Measurements from ENCODE around the gene PDE8B. TPM values are rescaled to one million over a fixed set of nuclear protein-coding genes. Genes with fewer than 3 reads are reported as not detected.

Gene PDE8B
- total RNA-seq, 4 donors from 2014 or later: 0.79 to 2.7 (median 1.4) TPM; not detected in 1

- intact Hi-C loops (cut with DNase I): no loop called here
- no peak for TF ChIP-seq CTCF (IDR thresholded peaks at IDR 0.05)
- TF ChIP-seq POLR2A (IDR thresholded peaks at IDR 0.05): no peak
- H3K4me3 ChIP-seq: no peak overlapping the region
- H3K4me1 ChIP-seq: peaks cover 0 to 8% (median 4%) of the 10 kb centered on the region in 3 donors
- H3K27ac ChIP-seq: no peak overlapping the region
- H3K9me3 ChIP-seq: no peaks in the 10 kb centered on the region
- H3K27me3 ChIP-seq: no peaks in the 10 kb centered on the region
- H3K36me3 ChIP-seq: no peaks in the 10 kb centered on the region
- 71 to 80% methylated on average over 4 of the region's 4 CpGs for WGBS, 2 donors
- no peak for DNase-seq
Observed at GRCh38 chr5:77310494-77311213, 100.2 kb downstream of the PDE8B start.

GRCh38 chr5:77311214-77311571 lies 100.7 kb downstream of the PDE8B start:
- intact Hi-C loops (cut with DNase I): no loop called here
- H3K9me3 ChIP-seq: no peaks in the 10 kb centered on the region
- WGBS, 2 donors: 50 to 67% methylated on average over 1 of the region's 1 CpG
- DNase-seq: no peak
- H3K27me3 ChIP-seq: no peaks in the 10 kb centered on the region
- peaks cover 0 to 4% (median 2%) of the 10 kb centered on the region in 3 donors for H3K4me1 ChIP-seq
- TF ChIP-seq CTCF (IDR thresholded peaks at IDR 0.05): no peak
- TF ChIP-seq POLR2A (IDR thresholded peaks at IDR 0.05): no peak
- no peaks in the 10 kb centered on the region for H3K36me3 ChIP-seq
- no peak overlapping the region for H3K4me3 ChIP-seq
- H3K27ac ChIP-seq: no peak overlapping the region

- Histone ChIP-seq H3K36me3 (no peaks in the 10 kb centered on the region), H3K9me3 (no peaks in the 10 kb centered on the region), H3K27me3 (no peaks in the 10 kb centered on the region), H3K4me3 (no peak overlapping the region), H3K27ac (no peak overlapping the region), H3K4me1 (no peaks in the 10 kb centered on the region)
- 70 to 77% methylated on average over 1 of the region's 1 CpG for WGBS, 2 donors
- intact Hi-C loops (cut with DNase I): no loop called here
- DNase-seq: no peak
- no peak for TF ChIP-seq CTCF (IDR thresholded peaks at IDR 0.05)
- no peak for TF ChIP-seq POLR2A (IDR thresholded peaks at IDR 0.05)
Observed at GRCh38 chr5:77312413-77312812, 101.9 kb downstream of the PDE8B start.

GRCh38 chr5:77316871-77317661 lies 106.6 kb downstream of the PDE8B start:
- H3K36me3 ChIP-seq: no peaks in the 10 kb centered on the region
- intact Hi-C loops (cut with DNase I): no loop called here
- no peaks in the 10 kb centered on the region for H3K4me1 ChIP-seq
- H3K27me3 ChIP-seq: no peaks in the 10 kb centered on the region
- 33 to 53% methylated on average over 1 of the region's 1 CpG for WGBS, 2 donors
- H3K4me3 ChIP-seq: no peak overlapping the region
- TF ChIP-seq CTCF (IDR thresholded peaks at IDR 0.05) (no peak), POLR2A (IDR thresholded peaks at IDR 0.05) (no peak)
- no peak overlapping the region for H3K27ac ChIP-seq
- DNase-seq: no peak
- no peaks in the 10 kb centered on the region for H3K9me3 ChIP-seq

GRCh38 chr5:77318060-77318459 lies 107.6 kb downstream of the PDE8B start:
- no peak for DNase-seq
- Histone ChIP-seq H3K27me3 (no peaks in the 10 kb centered on the region), H3K4me1 (no peaks in the 10 kb centered on the region), H3K27ac (no peak overlapping the region), H3K4me3 (no peak overlapping the region), H3K36me3 (no peaks in the 10 kb centered on the region), H3K9me3 (no peaks in the 10 kb centered on the region)
- TF ChIP-seq CTCF (IDR thresholded peaks at IDR 0.05): no peak
- no peak for TF ChIP-seq POLR2A (IDR thresholded peaks at IDR 0.05)
- WGBS, 2 donors: 52 to 71% methylated on average over 2 of the region's 2 CpGs
- intact Hi-C loops (cut with DNase I): no loop called here

All from esophagus squamous epithelium (tissue), 5 donors.